Measurements from ENCODE around the gene EPN2. TPM values are rescaled to one million over a fixed set of nuclear protein-coding genes. Genes with fewer than 3 reads are reported as not detected.

The EPN2 gene
- total RNA-seq, 1 donor from 2014 or later, result 53.9 TPM

DNA sequence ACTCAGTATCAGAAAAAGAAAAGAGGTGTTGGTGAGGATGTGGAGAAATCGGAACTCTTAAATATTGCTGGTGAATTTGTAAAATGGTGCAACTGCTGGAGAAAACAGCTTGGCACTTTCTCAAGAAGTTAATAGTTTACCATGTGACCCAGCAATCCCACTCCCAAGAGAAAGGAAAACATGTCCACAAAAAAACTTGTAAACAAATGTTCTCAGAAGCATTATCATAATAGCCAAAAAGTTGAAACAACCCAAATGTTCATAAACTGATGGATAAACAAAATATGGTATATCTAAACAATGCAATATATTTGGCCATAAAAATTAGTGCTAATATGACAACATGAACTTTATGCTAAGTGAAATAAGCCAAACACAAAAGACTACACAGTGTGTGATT is 138.6 kb downstream of the EPN2 start:
- Mint-ChIP-seq H3K36me3 (peaks cover 3% of the 10 kb centered on the region), H3K4me1 (ENCODE audit: unreplicated experiment) (peaks cover 32% of the 10 kb centered on the region), H3K27me3 (no peaks in the 10 kb centered on the region), H3K9me3 (no peaks in the 10 kb centered on the region), H3K4me3 (peak overlapping the region; percentile 78), H3K27ac (peak overlapping the region; percentile 40)
- no peak for DNase-seq (ENCODE audit: extremely low spot score, unreplicated experiment)
- TF ChIP-seq CTCF (conservative IDR thresholded peaks at IDR 0.05), result no peak

DNA sequence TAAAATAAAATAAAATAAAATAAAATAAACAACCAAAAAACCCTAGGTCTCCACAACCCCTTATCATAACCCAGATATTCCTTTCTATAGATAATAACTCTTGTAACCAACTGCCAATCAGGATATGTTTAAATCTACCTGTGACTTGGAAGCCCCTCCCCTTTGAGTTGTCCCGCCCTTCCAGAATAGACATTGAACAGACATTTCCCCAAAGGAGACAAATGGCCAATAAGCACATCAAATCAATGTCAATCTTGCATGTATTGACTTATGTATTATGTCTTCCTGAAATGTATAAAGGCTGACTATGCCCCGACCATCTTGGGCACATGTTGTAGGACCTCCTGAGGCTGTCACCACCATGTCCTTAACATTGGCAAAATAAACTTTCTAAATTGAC is 139.6 kb downstream of the EPN2 start:
- peaks cover 33% of the 10 kb centered on the region for H3K4me1 Mint-ChIP-seq (ENCODE audit: unreplicated experiment)
- TF ChIP-seq CTCF (conservative IDR thresholded peaks at IDR 0.05), result no peak
- peak overlapping the region; percentile 99 for H3K27ac Mint-ChIP-seq
- peaks cover 8% of the 10 kb centered on the region for H3K36me3 Mint-ChIP-seq
- peak overlapping the region; percentile 98 for H3K4me3 Mint-ChIP-seq
- H3K9me3 Mint-ChIP-seq, result no peaks in the 10 kb centered on the region
- no peaks in the 10 kb centered on the region for H3K27me3 Mint-ChIP-seq
- DNase-seq (ENCODE audit: extremely low spot score, unreplicated experiment), result no peak

DNA sequence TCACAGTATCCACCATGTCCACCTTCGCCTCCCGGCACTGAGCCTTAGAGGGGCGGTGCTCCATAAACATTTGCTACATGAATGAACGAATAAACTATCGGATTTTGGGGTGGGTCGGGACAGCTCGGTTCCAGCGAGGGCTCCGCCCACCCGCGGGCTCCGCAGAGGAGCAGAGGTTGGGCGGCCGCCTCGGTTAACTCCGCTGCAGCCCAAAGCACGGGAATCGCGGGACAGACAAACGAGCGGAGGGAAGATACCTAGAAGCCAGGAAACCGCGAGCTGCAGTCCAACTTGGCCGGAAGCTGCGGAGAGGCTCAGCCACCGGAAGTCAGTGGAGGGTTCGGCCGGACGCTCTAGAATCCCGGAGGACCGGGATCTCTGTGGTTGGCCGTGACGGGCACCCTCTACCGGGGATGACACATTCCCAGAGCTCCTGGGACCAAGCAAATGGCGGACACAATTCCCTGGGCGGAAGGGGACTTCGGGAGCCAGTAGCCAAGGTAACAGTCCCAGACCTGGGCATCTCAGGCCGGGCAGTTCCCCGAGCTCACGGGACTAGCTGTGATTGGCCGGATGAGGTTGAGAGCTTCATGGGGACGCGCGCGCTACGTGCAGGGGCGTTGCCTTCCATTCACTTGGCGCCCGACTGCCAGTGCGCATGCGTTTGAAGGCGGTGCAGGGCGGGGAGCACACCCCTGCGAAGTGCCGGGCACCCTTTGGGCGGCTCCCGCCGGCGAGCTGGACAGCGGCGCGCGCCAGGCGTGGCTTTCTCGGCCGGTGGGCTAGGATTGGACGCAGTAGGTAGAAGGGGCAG is 140.6 kb downstream of the EPN2 start:
- Mint-ChIP-seq H3K27ac (peak overlapping the region; percentile 99), H3K27me3 (no peaks in the 10 kb centered on the region), H3K4me1 (ENCODE audit: unreplicated experiment) (peaks cover 33% of the 10 kb centered on the region), H3K36me3 (peaks cover 8% of the 10 kb centered on the region), H3K4me3 (peak overlapping the region; percentile 98), H3K9me3 (no peaks in the 10 kb centered on the region)
- TF ChIP-seq CTCF (conservative IDR thresholded peaks at IDR 0.05), result no peak
- peak; percentile 99 for DNase-seq (ENCODE audit: extremely low spot score, unreplicated experiment)

- H3K4me1 Mint-ChIP-seq (ENCODE audit: unreplicated experiment), result peaks cover 36% of the 10 kb centered on the region
- DNase-seq (ENCODE audit: extremely low spot score, unreplicated experiment), result no peak
- peak within 1 kb of the TSS; percentile 99 for H3K27ac Mint-ChIP-seq
- H3K4me3 Mint-ChIP-seq, result peak within 1 kb of the TSS; percentile 98
- H3K9me3 Mint-ChIP-seq, result no peaks in the 10 kb centered on the region
- no peak for TF ChIP-seq CTCF (conservative IDR thresholded peaks at IDR 0.05)
- no peaks in the 10 kb centered on the region for H3K27me3 Mint-ChIP-seq
- H3K36me3 Mint-ChIP-seq, result peaks cover 8% of the 10 kb centered on the region
Measured at GRCh38 chr17:19378416-19379360, 141.5 kb downstream of the EPN2 start, which contains the start of gene MAPK7. Gene MAPK7 (plus strand): TSS chr17:19378498. CDS start chr17:19378901, 403 bp downstream.

DNA sequence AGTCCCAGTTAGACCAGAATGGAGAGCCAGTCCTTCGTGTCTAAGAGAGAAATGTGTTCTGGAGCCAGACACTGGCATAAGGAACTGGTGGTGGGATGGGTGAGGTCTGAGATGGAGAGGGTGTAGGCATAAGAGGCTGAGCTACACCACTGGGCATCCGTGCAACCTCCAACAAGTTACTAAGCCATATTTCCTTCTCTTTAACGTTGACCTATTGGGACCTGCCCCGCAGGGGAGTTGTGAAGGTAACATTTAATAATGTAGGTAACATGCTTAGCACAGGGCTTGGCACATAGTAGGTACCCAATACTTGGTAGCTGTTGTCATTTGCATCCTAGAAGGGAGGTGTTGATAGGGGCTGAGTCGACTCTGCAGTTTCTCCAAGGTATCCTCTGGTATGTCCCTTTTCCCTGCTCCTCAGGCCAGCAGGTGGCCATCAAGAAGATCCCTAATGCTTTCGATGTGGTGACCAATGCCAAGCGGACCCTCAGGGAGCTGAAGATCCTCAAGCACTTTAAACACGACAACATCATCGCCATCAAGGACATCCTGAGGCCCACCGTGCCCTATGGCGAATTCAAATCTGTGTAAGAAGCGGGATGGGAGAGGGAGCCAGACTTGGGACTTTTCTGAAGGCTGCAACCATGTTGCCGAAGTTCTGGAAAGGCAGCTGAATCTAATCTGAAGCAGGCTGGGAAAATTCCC is 142.3 kb downstream of the EPN2 start:
- H3K4me1 Mint-ChIP-seq (ENCODE audit: unreplicated experiment), result peaks cover 37% of the 10 kb centered on the region
- TF ChIP-seq CTCF (conservative IDR thresholded peaks at IDR 0.05), result no peak
- H3K9me3 Mint-ChIP-seq, result no peaks in the 10 kb centered on the region
- H3K27ac Mint-ChIP-seq, result peak overlapping the region; percentile 99
- no peak for DNase-seq (ENCODE audit: extremely low spot score, unreplicated experiment)
- peaks cover 13% of the 10 kb centered on the region for H3K36me3 Mint-ChIP-seq
- no peaks in the 10 kb centered on the region for H3K27me3 Mint-ChIP-seq
- H3K4me3 Mint-ChIP-seq, result peak overlapping the region; percentile 98
